GM23248 (cell line): Measurements from ENCODE around the gene MAFF. TPM values are rescaled to one million over a fixed set of nuclear protein-coding genes. Genes with fewer than 3 reads are reported as not detected.
A peak's percentile ranks its signal among the peaks of the same experiment; 100 is the strongest.

Experiments
- DNase-seq: peaks from one replicate; pipeline ENCODE4 v3.0.0-alpha.2; 2015
- H2AFZ ChIP-seq: fragments of 200-600 bp; sonication (generic); 2 replicates; pipeline ENCODE4 v1.6.1; 2016; ENCODE audit warnings: antibody characterized with exemption
- H3F3A ChIP-seq: fragments of 200-600 bp; sonication (generic); 2 replicates; pipeline ENCODE4 v1.6.1; 2016; ENCODE audit warnings: mild to moderate bottlenecking, antibody characterized with exemption, mixed run types; ENCODE audit not compliant: insufficient read depth
- H3K27ac ChIP-seq: fragments of 200-600 bp; sonication (generic); 2 replicates; pipeline ENCODE4 v1.5.1; 2016; ENCODE audit warnings: mild to moderate bottlenecking
- H3K27me3 ChIP-seq: fragments of 200-600 bp; sonication (generic); replicated peaks from 2 replicates; pipeline ENCODE4 v1.6.1; 2016; ENCODE audit warnings: mild to moderate bottlenecking; ENCODE audit not compliant: insufficient read depth
- H3K36me3 ChIP-seq: fragments of 200-600 bp; sonication (generic); 2 replicates; pipeline ENCODE4 v1.6.1; 2016; ENCODE audit warnings: low read depth, mild to moderate bottlenecking
- H3K4me1 ChIP-seq: fragments of 200-600 bp; sonication (generic); 2 replicates; pipeline ENCODE4 v1.6.1; 2016; ENCODE audit warnings: mild to moderate bottlenecking; ENCODE audit not compliant: insufficient read depth
- H3K4me2 ChIP-seq: fragments of 200-600 bp; sonication (generic); one replicate; pipeline ENCODE4 v1.6.1; 2016; ENCODE audit warnings: mild to moderate bottlenecking; ENCODE audit not compliant: unreplicated experiment
- H3K4me3 ChIP-seq: fragments of 200-600 bp; sonication (generic); 2 replicates; pipeline ENCODE4 v1.5.1; 2016; ENCODE audit warnings: mild to moderate bottlenecking
- H3K79me2 ChIP-seq: fragments of 200-600 bp; sonication (generic); 2 replicates; pipeline ENCODE4 v1.6.1; 2016; ENCODE audit warnings: mild to moderate bottlenecking; ENCODE audit not compliant: insufficient read depth
- H3K9ac ChIP-seq: fragments of 200-600 bp; sonication (generic); 2 replicates; pipeline ENCODE4 v1.6.1; 2016; ENCODE audit warnings: mild to moderate bottlenecking
- H3K9me2 ChIP-seq: fragments of 200-600 bp; sonication (generic); 2 replicates; pipeline ENCODE4 v1.6.1; 2016; ENCODE audit warnings: mixed run types, mild to moderate bottlenecking, moderate library complexity; ENCODE audit not compliant: insufficient read depth
- H3K9me3 ChIP-seq: fragments of 200-600 bp; sonication (generic); one replicate; pipeline ENCODE4 v1.6.1; 2017; ENCODE audit warnings: low read depth
- H4K20me1 ChIP-seq: fragments of 200-600 bp; sonication (generic); 2 replicates; pipeline ENCODE4 v1.6.0; 2016; ENCODE audit not compliant: insufficient read depth
- EZH2 ChIP-seq: fragments of 200-600 bp; sonication (generic); IDR thresholded peaks from 2 replicates; pipeline ENCODE4 v1.6.1; 2018; ENCODE audit warnings: antibody characterized with exemption, mild to moderate bottlenecking; ENCODE audit not compliant: insufficient read depth, poor library complexity, severe bottlenecking
- EZH2phosphoT487 ChIP-seq: fragments of 200-600 bp; sonication (generic); IDR thresholded peaks from 2 replicates; pipeline ENCODE4 v1.6.1; 2018; ENCODE audit warnings: antibody characterized with exemption, moderate library complexity, mild to moderate bottlenecking, low read depth; ENCODE audit not compliant: insufficient read depth
- WGBS, 2 experiments: methylation state at CpG; one replicate each; pipeline ENCODE4 v1.1.6; 2015 to 2017; ENCODE audit warnings: low lambda C conversion rate in 2 of 2, low coverage in 1 of 2; ENCODE audit errors: missing lambda C conversion rate in 2 of 2; 5-methylcytosine and 5-hydroxymethylcytosine counted together
- in situ Hi-C: fragments of 300-500 bp; cut with MboI; formaldehyde crosslinking; loops from 2 replicates; pipeline ENCODE4 v1.15.0; 2020
- polyA plus RNA-seq: library from polyadenylated mRNA; unstranded; fragments of >200 nt; fragmentation: Nextera tagmentation; extraction: Ambion mirVana; gene quantifications from 2 replicates; pipeline ENCODE4 v1.2.1, GENCODE V29; 2016
- total RNA-seq: library from RNA; depleted of rRNA; stranded (reverse); fragments of >200 nt; shearing (Covaris generic); gene quantifications from 2 replicates; pipeline ENCODE4 v1.2.3, GENCODE V29; 2014

Gene MAFF
- total and polyA plus RNA-seq, 2 experiments from 2014 or later, result 34.6 to 68.1 TPM

DNA sequence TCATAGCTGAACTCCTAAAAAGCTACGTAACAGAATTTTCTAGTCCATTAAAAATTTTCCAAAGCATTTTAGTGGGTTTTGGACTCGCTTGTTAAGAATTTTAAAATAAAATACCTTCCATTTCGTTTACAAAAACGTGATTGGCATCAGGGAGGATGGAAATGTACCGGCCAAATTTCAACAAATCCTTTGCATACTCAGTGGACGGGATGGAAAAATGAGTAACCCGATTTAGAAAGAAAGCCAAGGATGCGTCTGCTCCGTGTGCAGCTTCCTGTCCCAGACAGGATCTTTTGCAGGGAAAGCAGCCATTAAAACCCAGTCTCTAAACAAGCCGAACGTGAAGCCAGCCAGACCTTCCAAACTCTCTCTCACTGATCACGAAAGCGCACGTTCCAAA lies 55.4 kb downstream of the MAFF start:
- H3K4me2 ChIP-seq, result peak overlapping the region; percentile 88
- TF ChIP-seq EZH2phosphoT487, result no peak
- TF ChIP-seq EZH2, result no peak
- DNase-seq, result peak; percentile 94
- no peaks in the 10 kb centered on the region for H3K27me3 ChIP-seq
- peaks cover 34% of the 10 kb centered on the region for H3K4me1 ChIP-seq
- peak overlapping the region; percentile 94 for H3K27ac ChIP-seq
- H4K20me1 ChIP-seq, result no peaks in the 10 kb centered on the region
- peaks cover 44% of the 10 kb centered on the region for H3F3A ChIP-seq
- peak overlapping the region; percentile 57 for H2AFZ ChIP-seq
- peak overlapping the region; percentile 68 for H3K4me3 ChIP-seq
- H3K36me3 ChIP-seq, result no peaks in the 10 kb centered on the region
- WGBS, 2 experiments, result 1 to 2% methylated on average over 14 of the region's 14 CpGs
- peaks cover 98% of the 10 kb centered on the region for H3K79me2 ChIP-seq
- peak overlapping the region; percentile 82 for H3K9ac ChIP-seq
- in situ Hi-C loops, result no loop called here
- no peaks in the 10 kb centered on the region for H3K9me2 ChIP-seq
- H3K9me3 ChIP-seq, result no peaks in the 10 kb centered on the region

- no peak for TF ChIP-seq EZH2phosphoT487
- no peak for TF ChIP-seq EZH2
- no peaks in the 10 kb centered on the region for H4K20me1 ChIP-seq
- peak overlapping the region; percentile 57 for H2AFZ ChIP-seq
- H3K27me3 ChIP-seq, result no peaks in the 10 kb centered on the region
- H3K36me3 ChIP-seq, result no peaks in the 10 kb centered on the region
- no peaks in the 10 kb centered on the region for H3K9me2 ChIP-seq
- 54 to 60% methylated on average over 4 of the region's 4 CpGs for WGBS, 2 experiments
- DNase-seq, result peak; percentile 24
- H3K4me3 ChIP-seq, result peak overlapping the region; percentile 68
- H3K4me2 ChIP-seq, result peak overlapping the region; percentile 88
- peaks cover 47% of the 10 kb centered on the region for H3F3A ChIP-seq
- no peaks in the 10 kb centered on the region for H3K9me3 ChIP-seq
- H3K27ac ChIP-seq, result peak overlapping the region; percentile 94
- in situ Hi-C loops, result no loop called here
- peaks cover 34% of the 10 kb centered on the region for H3K4me1 ChIP-seq
- peak overlapping the region; percentile 82 for H3K9ac ChIP-seq
- H3K79me2 ChIP-seq, result peaks cover 98% of the 10 kb centered on the region
Observed at GRCh38 chr22:38257650-38258250, 56.0 kb downstream of the MAFF start.

DNA sequence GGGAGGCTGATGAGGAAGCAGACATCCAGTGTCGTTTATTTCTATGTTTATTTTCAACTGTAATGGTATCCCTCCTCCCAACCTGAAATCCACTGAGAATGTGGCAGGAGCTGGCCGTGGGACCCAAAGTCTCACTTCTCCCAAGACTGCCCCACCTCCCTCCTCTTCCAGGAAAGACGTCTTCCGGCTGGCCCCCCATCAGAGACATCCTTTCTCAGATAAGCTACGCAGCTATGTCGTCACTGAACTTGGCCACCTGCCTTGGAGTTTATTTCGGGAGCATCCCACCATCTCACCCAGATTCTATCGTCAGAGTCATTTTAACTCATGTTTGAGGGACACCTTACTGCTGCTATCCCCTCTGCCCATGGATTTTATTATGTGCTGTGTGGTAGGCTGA lies 57.1 kb downstream of the MAFF start:
- in situ Hi-C loops, result no loop called here
- peaks cover 47% of the 10 kb centered on the region for H3F3A ChIP-seq

GRCh38 chr22:38259370-38259769 lies 57.6 kb downstream of the MAFF start:
- no peak overlapping the region for H3K27ac ChIP-seq
- H2AFZ ChIP-seq, result no peak overlapping the region
- H3K79me2 ChIP-seq, result peaks cover 98% of the 10 kb centered on the region
- H3K36me3 ChIP-seq, result no peaks in the 10 kb centered on the region
- peaks cover 34% of the 10 kb centered on the region for H3K4me1 ChIP-seq
- H3K9me3 ChIP-seq, result no peaks in the 10 kb centered on the region
- no peaks in the 10 kb centered on the region for H4K20me1 ChIP-seq
- in situ Hi-C loops, result no loop called here
- H3K4me2 ChIP-seq, result no peak overlapping the region
- no peak for DNase-seq
- no peak overlapping the region for H3K4me3 ChIP-seq
- no peaks in the 10 kb centered on the region for H3K27me3 ChIP-seq
- no peak overlapping the region for H3K9ac ChIP-seq
- H3F3A ChIP-seq, result peaks cover 47% of the 10 kb centered on the region
- TF ChIP-seq EZH2phosphoT487, result no peak
- no peak for TF ChIP-seq EZH2
- WGBS, 2 experiments, result 78 to 81% methylated on average over 8 of the region's 8 CpGs
- no peaks in the 10 kb centered on the region for H3K9me2 ChIP-seq

More for the DNA sequence above, 57.1 kb downstream of the MAFF start:
- no peak overlapping the region for H3K9ac ChIP-seq
- H3K4me2 ChIP-seq, result no peak overlapping the region
- no peak for DNase-seq
- H3K27me3 ChIP-seq, result no peaks in the 10 kb centered on the region
- TF ChIP-seq EZH2phosphoT487, result no peak
- no peak for TF ChIP-seq EZH2
- no peak overlapping the region for H3K27ac ChIP-seq
- no peaks in the 10 kb centered on the region for H3K9me3 ChIP-seq
- H2AFZ ChIP-seq, result no peak overlapping the region
- peaks cover 98% of the 10 kb centered on the region for H3K79me2 ChIP-seq
- no peak overlapping the region for H3K4me3 ChIP-seq
- H3K4me1 ChIP-seq, result peaks cover 34% of the 10 kb centered on the region
- H4K20me1 ChIP-seq, result no peaks in the 10 kb centered on the region
- WGBS, 2 experiments, result 73 to 75% methylated on average over 8 of the region's 8 CpGs
- no peaks in the 10 kb centered on the region for H3K36me3 ChIP-seq
- no peaks in the 10 kb centered on the region for H3K9me2 ChIP-seq
